Activated CD8-positive, alpha-beta memory T cell treated with anti-CD3 and anti-CD28 coated beads, Interleukin-2, amount 50 U/mL, for 24 hours (primary cell): Measurements from ENCODE around the gene PLCG2.

Experiments used
- DNase-seq: peaks from one replicate; pipeline ENCODE4 v3.0.0-alpha.2; 2020; ENCODE audit errors: extremely low read depth

PLCG2 gene

GRCh38 chr16:81816351-81816750, 37.3 kb downstream of the PLCG2 start:
- no peak for DNase-seq

- DNase-seq = no peak
Measured at GRCh38 chr16:81816793-81817210, 37.7 kb downstream of the PLCG2 start.

GRCh38 chr16:81817296-81817695, 38.2 kb downstream of the PLCG2 start:
- DNase-seq = no peak

GRCh38 chr16:81817789-81818567, 38.9 kb downstream of the PLCG2 start:
- no peak for DNase-seq

DNA sequence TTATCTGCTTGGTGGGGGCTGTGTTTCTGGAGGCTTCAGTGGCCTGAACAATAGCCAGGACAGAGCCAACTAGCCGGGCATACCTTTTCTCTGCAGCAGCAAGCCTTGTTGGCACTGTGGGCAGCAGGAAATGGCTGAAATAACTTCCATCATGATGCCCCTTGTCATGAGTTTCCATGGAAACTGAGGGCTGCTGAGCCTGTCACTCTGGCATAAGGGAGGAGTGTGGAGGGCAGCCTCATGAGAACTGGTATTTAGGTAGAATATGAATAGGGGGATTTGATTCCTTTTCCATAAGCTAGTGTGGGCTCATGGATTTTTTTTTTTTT, 39.4 kb downstream of the PLCG2 start:
- DNase-seq = no peak

DNA sequence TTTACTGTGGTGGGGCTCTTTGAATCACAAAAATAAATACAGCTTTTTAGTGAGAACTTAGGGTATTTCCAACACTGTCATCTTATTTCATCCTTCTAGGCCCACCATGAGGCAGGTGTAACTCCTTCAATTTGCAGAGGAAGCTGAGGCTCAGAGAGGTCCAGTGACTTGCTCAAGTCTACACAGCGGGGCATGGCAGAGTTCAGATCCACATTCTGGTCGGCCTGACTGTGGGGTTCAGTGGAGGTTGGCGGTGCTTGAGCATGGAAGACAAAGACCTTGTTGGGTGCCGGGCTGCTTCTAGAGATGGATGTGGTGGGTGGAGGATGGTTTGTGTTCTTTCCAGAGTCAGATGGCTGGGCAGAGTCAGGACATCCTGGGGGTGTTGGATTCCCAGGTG, 39.8 kb downstream of the PLCG2 start:
- DNase-seq = no peak

GRCh38 chr16:81821436-81822128, 42.5 kb downstream of the PLCG2 start:
- no peak for DNase-seq

DNA sequence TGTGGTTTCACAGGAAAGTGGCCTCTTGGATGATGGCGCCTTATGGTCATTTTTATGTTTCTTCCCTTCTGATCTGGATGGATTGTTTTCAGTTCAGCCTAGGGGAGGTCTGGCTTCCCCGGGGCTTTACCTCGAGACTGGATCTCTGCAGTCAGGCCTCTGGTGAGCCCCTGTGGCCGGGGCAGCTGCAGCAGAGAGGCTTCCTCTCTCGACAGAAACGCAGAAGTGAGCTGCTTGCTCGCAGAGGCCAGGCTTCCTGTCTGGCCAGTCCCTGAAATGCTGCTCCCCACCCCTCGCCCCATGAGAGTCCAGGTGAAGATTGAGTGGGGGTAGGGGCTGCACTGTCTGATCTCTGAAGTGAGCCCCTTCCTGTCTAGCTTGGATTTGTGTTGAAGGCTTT, 44.0 kb downstream of the PLCG2 start:
- no peak for DNase-seq

- DNase-seq = no peak
Measured at GRCh38 chr16:81823734-81824133, 44.6 kb downstream of the PLCG2 start.

DNA sequence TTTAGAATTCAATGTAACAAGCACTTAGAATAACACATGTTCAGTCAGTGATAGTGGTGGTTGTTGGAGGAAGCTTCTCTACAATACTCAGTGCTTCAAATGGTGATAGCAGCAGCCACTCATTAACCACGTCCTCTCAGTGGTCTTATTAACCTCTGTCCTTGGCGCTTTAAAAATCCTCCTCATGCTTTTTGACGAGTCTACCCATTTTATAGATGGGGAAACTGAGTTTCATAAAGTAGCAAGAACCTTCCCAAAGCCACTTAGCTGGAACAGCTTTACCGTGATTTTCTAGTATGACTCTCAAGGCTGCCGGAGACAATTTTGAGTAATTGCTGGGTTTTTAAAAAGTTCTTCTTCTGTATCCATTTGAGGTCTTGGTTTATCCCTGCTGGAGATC, 47.4 kb downstream of the PLCG2 start:
- DNase-seq = no peak

DNA sequence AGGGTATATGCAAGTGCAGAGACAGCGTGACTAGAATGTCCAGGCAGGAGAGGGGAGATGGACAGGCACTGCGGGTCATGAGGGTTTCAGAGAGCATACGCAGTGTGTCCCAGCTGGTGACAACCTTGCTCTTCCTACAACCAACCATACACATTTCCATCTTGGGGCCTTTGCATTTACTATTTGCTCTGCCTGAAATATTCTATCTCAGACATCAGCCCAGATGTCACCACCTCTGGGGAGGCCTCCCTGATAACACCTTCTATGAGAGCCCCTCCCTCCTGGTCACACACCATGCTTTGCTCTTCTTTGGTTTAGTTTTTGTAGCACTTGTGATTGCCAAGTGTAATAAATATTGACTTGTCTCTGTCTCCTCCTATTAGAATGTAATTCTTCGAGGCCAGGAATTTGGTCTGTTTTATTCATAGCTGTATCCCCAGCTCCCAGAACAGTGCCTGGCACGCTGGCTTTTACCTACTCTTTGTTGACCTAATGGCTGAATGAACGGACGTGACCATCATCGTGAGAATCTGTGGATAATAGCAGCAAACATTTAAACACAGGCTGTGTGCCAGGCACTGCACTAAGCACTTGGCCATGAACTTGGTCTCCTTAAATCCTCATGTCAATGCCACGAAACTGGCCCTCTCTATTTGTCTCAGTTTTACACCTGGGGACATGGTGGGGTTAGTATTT, 51.9 kb downstream of the PLCG2 start:
- no peak for DNase-seq

GRCh38 chr16:81831722-81832126, 52.6 kb downstream of the PLCG2 start:
- DNase-seq = peak; percentile 28

DNA sequence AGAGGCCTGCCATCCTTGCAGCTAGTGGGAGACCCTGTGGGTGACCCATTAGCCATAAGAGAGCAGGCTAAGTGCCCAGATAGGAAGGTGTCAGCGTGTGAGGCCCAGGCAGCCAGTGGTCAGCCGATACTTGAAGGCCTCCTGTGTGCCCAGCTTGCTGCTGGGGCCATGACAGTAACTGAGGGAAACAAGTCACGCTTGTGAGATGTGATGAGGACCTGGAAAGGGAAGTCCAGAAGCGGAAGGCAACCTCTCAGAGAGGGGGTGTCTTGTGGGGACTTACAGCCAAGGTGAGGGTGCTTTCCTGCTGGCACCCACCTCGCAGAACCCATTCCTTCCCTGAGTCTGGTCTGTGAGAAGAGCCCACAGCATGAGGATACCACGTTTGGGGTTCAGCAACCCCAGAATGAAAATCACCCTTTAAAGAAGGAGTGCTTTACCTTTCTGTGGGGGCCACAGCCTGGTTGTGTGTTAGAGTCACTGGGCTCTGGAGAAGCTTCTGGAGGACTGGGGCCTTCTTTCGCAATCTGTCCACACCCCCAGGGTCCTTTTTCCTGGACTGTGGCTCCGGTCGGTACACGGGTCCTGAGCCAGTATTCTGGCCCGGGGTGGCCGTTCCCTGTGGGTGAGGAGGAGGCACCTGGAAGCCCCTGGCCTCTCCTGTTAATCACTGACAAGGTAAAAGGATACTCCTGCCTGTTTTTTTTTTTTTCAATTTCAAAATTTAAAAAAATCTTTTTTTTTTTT, 53.9 kb downstream of the PLCG2 start:
- DNase-seq = no peak

DNA sequence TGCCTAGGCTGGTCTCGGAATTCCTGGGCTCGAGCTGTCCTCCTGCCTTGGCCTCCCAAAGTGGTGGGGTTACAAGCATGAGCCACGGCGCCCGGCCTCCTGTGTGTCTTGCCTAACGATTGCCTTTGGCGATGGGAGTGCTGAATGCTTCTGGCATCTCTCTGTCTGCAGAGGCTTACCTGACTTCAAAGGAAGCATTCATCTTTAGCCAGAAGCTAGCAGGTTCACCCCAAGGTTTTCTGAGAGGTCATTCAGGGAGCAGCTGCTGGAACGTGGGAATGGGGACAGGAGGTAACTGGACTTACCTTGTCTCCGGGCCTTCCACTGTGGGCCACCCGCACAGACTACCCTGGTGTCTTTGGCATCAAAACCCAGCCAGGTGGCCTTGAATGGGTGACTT, 54.7 kb downstream of the PLCG2 start:
- no peak for DNase-seq

- no peak for DNase-seq
Measured at GRCh38 chr16:81834868-81835267, 55.8 kb downstream of the PLCG2 start.

GRCh38 chr16:81836279-81837054, 57.4 kb downstream of the PLCG2 start:
- DNase-seq = no peak

GRCh38 chr16:81837312-81837751, 58.2 kb downstream of the PLCG2 start:
- no peak for DNase-seq

- no peak for DNase-seq
Measured at GRCh38 chr16:81838794-81839193, 59.7 kb downstream of the PLCG2 start.

DNA sequence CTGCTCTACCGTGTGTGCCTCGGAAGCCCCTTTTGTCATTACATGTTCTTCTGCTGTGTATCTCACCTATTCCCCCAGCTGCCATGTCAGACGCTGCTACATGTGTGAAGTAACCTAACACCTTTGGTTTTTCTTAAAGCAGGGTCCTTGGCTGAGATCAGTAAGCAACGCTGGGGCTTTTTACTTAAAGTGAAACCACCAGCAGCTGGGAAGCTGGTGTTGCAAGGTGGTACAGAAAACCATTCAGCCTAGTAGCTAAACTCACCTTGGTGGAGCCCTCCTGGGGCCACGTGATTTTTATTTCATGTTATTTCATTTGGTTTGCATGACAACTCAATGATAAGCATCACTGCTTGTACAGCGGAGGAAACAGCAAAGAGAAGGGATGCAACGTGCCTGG, 62.6 kb downstream of the PLCG2 start:
- DNase-seq = no peak

- DNase-seq = no peak
Measured at GRCh38 chr16:81842564-81843242, 63.6 kb downstream of the PLCG2 start.

GRCh38 chr16:81843243-81843582, 64.1 kb downstream of the PLCG2 start:
- no peak for DNase-seq
